ENCODE data around the gene TUSC2. TPM values are rescaled to one million over a fixed set of nuclear protein-coding genes. Genes with fewer than 3 reads are reported as not detected.

Gene TUSC2
- total and polyA plus RNA-seq, 9 of the 15 experiments (the other 6 are each of a cell fraction or from before 2014, with no cell fraction given) = 2.8 to 67.5 (median 25.8) TPM

GRCh38 chr3:50337175-50337861, 9.3 kb upstream of the TUSC2 start (continued):
- TF ChIP-seq ZBTB2 (IDR thresholded peaks at IDR 0.05) (0 out of 2 replicates have a peak, but pooled peaks have one; percentile 74), POLR2A (conservative IDR thresholded peaks at IDR 0.05) (peak; percentile 84)

- peaks cover 46% of the 10 kb centered on the region; the same call in 2 of the 3 replicates for H3K36me3 ChIP-seq (ENCODE audit: control insufficient read depth, insufficient read depth, low read length)
- in situ Hi-C loops (cut with MboI) = no loop called here
- H3K9me3 ChIP-seq (replicated peaks; ENCODE audit: control insufficient read depth, insufficient read depth, low read depth, low read length) = no peaks in the 10 kb centered on the region
- TF ChIP-seq U2AF1 (optimal IDR thresholded peaks at IDR 0.05; ENCODE audit: low read depth, low read length) = no peak
- peak; percentile 41; the same call in 1 of the 2 replicates for TF ChIP-seq ZBTB7A (IDR thresholded peaks at IDR 0.05; ENCODE audit: borderline replicate concordance, control insufficient read depth, low read depth, low read length)
- no peak for TF ChIP-seq DACH1 (IDR thresholded peaks at IDR 0.05; ENCODE audit: partially characterized antibody)
- 0 out of 2 replicates have a peak, but pooled peaks have one; percentile 15 for TF ChIP-seq ZBTB1 (CRISPR knock-in tag; IDR thresholded peaks at IDR 0.05; ENCODE audit: borderline replicate concordance, low read depth)
- TF ChIP-seq STAG1 (CRISPR knock-in tag; IDR thresholded peaks at IDR 0.05; ENCODE audit: borderline replicate concordance) = 0 out of 2 replicates have a peak, but pooled peaks have one; percentile 43
- TF ChIP-seq CBX1 (IDR thresholded peaks at IDR 0.05; ENCODE audit: low read depth) = 0 out of 2 replicates have a peak, but pooled peaks have one; percentile 13
- TF ChIP-seq E2F6 (IDR thresholded peaks at IDR 0.05; ENCODE audit: borderline replicate concordance in 1 of 2, extremely low read depth in 1 of 2, insufficient read depth in 1 of 2, insufficient read length in 1 of 2, low read depth in 1 of 2, low read length in 1 of 2, poor library complexity in 1 of 2, severe bottlenecking in 1 of 2) = peak in 1 of 2 experiments; percentile 74
- TF ChIP-seq CHD1 (IDR thresholded peaks at IDR 0.05; ENCODE audit: low read length) = peak; percentile 68
- no peak for TF ChIP-seq THRAP3 (IDR thresholded peaks at IDR 0.05; ENCODE audit: borderline replicate concordance)
- TSS peak; percentile 41 for BruUV-seq (replicated peaks)
- 0% methylated on average over 7 of the region's 31 CpGs for WGBS (ENCODE audit: insufficient coverage, low coverage, missing lambda C conversion rate)
- peak overlapping the region; percentile 95 for H3K4me2 ChIP-seq (ENCODE audit: insufficient read depth, low read length)
- peaks cover 4% of the 10 kb centered on the region for H3K9me1 ChIP-seq (ENCODE audit: control insufficient read depth, insufficient read depth, low read length)
- H3K27ac ChIP-seq (ENCODE audit: extremely low read depth, low read depth, low read length) = peak overlapping the region; percentile 99
- no peaks in the 10 kb centered on the region for H3K27me3 ChIP-seq (ENCODE audit: control insufficient read depth in 2 of 2, insufficient read depth in 2 of 2, low read length in 2 of 2)
- H3K79me2 ChIP-seq (ENCODE audit: control insufficient read depth, insufficient read depth, low read length) = peaks cover 85% of the 10 kb centered on the region
- peak; percentile 35 for ATAC-seq
- POLR2A ChIA-PET = interaction anchor here (0.6 to 2.5 kb wide), 23 partner anchors 9 to 936 kb away, joined by 3 to 31 read pairs (median 3); partner anchors contain the start of genes CYB561D2, HYAL1, NPRL2 and TUSC2
- H3K4me1 ChIP-seq (replicated peaks in 1 of 2; ENCODE audit: control insufficient read depth in 2 of 2, insufficient read depth in 2 of 2, low read length in 2 of 2) = peaks cover 27 to 40% of the 10 kb centered on the region in 2 experiments; a peak in 4 of 5 replicates
- H3K9ac ChIP-seq (ENCODE audit: insufficient read depth in 1 of 2, low read depth in 2 of 2, low read length in 2 of 2) = peak overlapping the region; percentile 98 to 99
- CTCF ChIA-PET (ENCODE audit: low intra/inter-chr PET ratio) = no interaction called here
- DNase-seq (ENCODE audit: extremely low read depth in 1 of 4, low spot score in 3 of 4) = peak in 2 of 4 experiments; percentile 66 to 68
- no peak for FAIRE-seq
- H2AFZ ChIP-seq (ENCODE audit: low read depth, low read length) = 0 out of 2 replicates have a peak overlapping the region, but pooled peaks have one; percentile 11
- H3K4me3 ChIP-seq = peak overlapping the region; percentile 96
- intact Hi-C loops (cut with micrococcal nuclease) = no loop called here
- peaks cover 14% of the 10 kb centered on the region for H4K20me1 ChIP-seq (replicated peaks; ENCODE audit: control insufficient read depth, insufficient read depth, low read length)
Measured at GRCh38 chr3:50336452-50337174, 8.6 kb upstream of the TUSC2 start.
